LNCAP (cell line): ENCODE results near the gene CAMK1.

Experiments
- TF ChIP-seq, protein P1 (sequence below): fragments of 450-650 bp; IDR thresholded peaks from 2 replicates; pipeline ENCODE4 v1.5.1; 2017; ENCODE audit warnings: mild to moderate bottlenecking

The CAMK1 gene

GRCh38 chr3:9767418-9767817, 2.3 kb downstream of the CAMK1 start:
- TF ChIP-seq, protein P1, sequence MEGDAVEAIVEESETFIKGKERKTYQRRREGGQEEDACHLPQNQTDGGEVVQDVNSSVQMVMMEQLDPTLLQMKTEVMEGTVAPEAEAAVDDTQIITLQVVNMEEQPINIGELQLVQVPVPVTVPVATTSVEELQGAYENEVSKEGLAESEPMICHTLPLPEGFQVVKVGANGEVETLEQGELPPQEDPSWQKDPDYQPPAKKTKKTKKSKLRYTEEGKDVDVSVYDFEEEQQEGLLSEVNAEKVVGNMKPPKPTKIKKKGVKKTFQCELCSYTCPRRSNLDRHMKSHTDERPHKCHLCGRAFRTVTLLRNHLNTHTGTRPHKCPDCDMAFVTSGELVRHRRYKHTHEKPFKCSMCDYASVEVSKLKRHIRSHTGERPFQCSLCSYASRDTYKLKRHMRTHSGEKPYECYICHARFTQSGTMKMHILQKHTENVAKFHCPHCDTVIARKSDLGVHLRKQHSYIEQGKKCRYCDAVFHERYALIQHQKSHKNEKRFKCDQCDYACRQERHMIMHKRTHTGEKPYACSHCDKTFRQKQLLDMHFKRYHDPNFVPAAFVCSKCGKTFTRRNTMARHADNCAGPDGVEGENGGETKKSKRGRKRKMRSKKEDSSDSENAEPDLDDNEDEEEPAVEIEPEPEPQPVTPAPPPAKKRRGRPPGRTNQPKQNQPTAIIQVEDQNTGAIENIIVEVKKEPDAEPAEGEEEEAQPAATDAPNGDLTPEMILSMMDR: no peak

DNA sequence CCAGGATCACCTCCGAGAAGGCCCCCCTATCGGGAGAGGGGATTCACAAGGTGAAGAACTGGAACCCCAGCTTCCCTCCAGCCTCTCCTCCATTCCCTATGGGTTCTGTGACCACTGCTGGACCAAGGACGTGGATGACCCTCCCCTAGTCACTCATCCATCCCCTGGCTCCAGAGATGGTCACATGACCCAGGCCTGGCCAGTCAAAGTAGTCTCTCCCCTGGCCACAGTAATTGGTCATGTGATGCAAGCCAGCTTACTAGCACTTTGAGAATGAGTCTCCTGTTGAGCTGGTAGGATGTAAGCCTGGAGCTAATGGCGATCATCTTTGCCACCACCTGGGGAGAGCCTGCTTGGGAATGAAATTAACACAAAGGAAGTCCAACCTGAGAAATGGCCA, 3.9 kb downstream of the CAMK1 start:
- TF ChIP-seq, protein P1: no peak

DNA sequence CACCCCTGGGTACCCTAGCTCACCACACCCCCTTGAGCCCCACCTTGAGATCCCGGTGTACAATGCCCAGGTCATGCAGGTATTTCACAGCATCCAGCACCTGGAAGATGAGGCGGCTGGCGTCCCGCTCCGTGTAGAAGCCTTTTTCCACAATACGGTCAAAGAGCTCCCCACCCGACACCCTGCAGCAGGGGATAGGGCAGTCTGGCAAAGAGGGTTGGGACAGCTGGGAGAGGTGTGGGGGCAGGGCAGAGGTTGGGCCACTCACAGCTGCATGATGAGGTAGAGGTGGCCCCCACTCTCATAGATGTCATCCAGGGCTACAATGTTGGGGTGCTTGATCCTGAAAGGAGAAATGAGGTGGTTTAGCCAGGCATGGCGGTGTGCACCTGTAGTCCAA, 6.9 kb downstream of the CAMK1 start:
- TF ChIP-seq, protein P1: no peak

DNA sequence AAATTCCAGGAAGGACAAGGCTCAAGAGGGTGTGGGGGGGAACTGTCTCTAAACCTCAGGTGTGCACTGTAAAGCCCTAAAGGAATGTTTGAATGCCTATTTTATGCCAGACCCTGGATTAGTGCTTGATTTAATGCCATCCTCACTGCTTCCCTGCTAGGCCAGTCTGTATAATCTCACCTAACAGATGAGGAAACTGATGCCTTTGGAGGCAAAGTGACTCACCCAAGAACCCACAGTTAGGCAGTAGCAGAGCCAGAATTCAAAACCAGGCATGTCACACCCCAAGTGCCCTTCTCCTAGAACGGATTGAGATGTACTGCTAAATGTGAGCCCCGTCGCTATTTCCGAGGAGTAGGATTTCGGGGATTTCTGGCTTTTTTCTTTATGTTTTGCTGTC, 7.8 kb downstream of the CAMK1 start:
- TF ChIP-seq, protein P1: no peak

DNA sequence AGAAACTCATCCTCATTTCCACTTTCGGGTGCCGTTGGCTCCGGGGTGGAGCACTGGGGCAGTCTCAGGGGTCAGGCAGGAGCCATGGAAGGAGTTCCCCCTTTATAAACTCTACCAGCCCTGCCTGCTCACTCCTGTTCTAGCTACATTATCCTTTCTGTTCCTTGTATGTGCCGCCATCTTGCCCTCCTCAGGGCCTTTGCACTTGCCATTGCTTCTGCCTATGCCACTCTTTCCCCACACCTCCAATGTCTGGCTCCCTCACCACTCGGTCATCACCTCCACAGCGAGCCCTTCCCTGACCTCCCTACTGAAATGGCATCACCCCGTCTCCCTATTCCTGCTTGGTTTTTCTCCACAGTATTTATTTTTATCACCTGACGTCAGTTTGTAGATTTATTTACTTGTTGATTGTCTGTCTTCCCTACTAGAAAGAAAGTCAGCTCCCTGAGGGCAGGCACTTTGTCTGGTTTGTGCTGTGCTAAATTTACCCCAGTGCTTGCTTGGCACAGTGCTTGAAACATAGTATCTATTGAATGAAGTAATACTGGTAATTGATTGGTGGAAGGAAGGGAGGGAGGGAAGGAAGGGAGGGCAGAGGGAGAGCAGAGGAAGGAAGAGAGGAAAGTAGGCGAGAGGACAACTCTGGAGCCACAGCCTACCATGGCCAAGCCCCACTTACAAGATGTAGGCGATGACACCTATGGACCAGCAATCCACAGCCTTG, 8.8 kb downstream of the CAMK1 start:
- TF ChIP-seq, protein P1: no peak

- TF ChIP-seq, protein P1: no peak
Measured at GRCh38 chr3:9757427-9757826, 12.3 kb downstream of the CAMK1 start.

DNA sequence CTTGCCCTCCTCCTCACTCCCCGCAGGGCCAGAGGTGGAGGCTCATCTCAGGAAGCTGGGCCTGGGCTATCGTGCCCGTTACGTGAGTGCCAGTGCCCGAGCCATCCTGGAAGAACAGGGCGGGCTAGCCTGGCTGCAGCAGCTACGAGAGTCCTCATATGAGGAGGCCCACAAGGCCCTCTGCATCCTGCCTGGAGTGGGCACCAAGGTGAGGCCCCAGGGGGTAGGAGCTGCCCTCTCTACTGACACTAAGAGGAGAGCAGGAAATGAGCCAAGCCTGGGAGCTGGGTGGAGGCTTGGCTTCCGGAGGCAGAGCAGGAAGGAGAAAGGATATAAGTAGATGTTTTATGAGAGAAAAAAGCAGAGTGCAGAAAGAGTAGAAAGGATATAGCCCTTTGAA, 15.1 kb downstream of the CAMK1 start:
- TF ChIP-seq, protein P1: no peak
